ENCODE data around the gene SULT1A2.
"Not testable (repeated sequence)": the region's sequence is repeated elsewhere in the genome, so short reads cannot be mapped to it uniquely, and the experiment has no call there.

DNA sequence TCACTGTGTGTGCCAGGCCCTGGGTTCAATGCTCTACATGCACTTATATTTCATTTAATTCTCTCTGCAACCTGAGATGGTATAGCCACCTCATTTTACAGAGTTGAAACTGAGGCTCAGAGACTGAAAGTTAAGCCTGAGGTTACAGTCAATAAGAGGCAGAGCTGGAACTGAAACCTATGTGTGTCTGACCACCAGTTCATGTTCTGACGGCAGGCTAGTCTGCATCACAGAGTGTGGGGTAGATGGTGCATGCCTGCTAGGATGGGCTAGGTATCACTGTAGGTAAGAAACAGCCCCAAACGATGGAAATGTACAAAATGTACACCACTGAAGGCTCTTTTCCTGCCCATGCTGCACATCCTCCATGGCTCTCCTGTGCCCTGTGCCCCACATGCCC is 43.1 kb upstream of the SULT1A2 start:
- TF ChIP-seq, protein P1, sequence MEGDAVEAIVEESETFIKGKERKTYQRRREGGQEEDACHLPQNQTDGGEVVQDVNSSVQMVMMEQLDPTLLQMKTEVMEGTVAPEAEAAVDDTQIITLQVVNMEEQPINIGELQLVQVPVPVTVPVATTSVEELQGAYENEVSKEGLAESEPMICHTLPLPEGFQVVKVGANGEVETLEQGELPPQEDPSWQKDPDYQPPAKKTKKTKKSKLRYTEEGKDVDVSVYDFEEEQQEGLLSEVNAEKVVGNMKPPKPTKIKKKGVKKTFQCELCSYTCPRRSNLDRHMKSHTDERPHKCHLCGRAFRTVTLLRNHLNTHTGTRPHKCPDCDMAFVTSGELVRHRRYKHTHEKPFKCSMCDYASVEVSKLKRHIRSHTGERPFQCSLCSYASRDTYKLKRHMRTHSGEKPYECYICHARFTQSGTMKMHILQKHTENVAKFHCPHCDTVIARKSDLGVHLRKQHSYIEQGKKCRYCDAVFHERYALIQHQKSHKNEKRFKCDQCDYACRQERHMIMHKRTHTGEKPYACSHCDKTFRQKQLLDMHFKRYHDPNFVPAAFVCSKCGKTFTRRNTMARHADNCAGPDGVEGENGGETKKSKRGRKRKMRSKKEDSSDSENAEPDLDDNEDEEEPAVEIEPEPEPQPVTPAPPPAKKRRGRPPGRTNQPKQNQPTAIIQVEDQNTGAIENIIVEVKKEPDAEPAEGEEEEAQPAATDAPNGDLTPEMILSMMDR (conservative IDR thresholded peaks at IDR 0.05) = not testable (repeated sequence)
- TF ChIP-seq EZH2 (IDR thresholded peaks at IDR 0.05; ENCODE audit: low read depth) = not testable (repeated sequence)

Data from PC-9 (cell line).